A549 (cell line): Measurements from ENCODE around the gene ZBED1.
"Not testable (repeated sequence)": the region's sequence is repeated elsewhere in the genome, so short reads cannot be mapped to it uniquely, and the experiment has no call there.

Experiments
- CEBPB ChIP-seq, 2 experiments: fragments of >200 bp in 1 of 2; sonication (Bioruptor Twin) in 1 of 2; formaldehyde crosslinking in 1 of 2; IDR thresholded peaks; 2 replicates each; pipeline ENCODE4 v1.6.1; 2012 to 2016
- CHD4 ChIP-seq: fragments of 200-600 bp; sonication (generic); IDR thresholded peaks from 2 replicates; pipeline ENCODE4 v1.6.1; 2016; ENCODE audit warnings: antibody characterized with exemption, mild to moderate bottlenecking, borderline replicate concordance
- CTCF ChIP-seq: fragments of >200 bp; sonication (Bioruptor Twin); formaldehyde crosslinking; IDR thresholded peaks from 3 replicates; pipeline ENCODE4 v1.5.1; 2016
- FOSL2 ChIP-seq, 2 experiments: fragments of 450-650 bp in 1 of 2; fragments of >200 bp in 1 of 2; sonication (Bioruptor Twin) in 1 of 2; formaldehyde crosslinking; IDR thresholded peaks; 2 replicates each; pipeline versions ENCODE4 v1.5.0 to v1.6.1; 2016 to 2020; ENCODE audit warnings: mild to moderate bottlenecking in 1 of 2, moderate library complexity in 1 of 2
- POLR2A ChIP-seq: IDR thresholded peaks from 2 replicates; pipeline ENCODE4 v1.6.1; 2012; ENCODE audit warnings: mild to moderate bottlenecking, low read length
- RNF2 ChIP-seq: fragments of 200-600 bp; sonication (generic); IDR thresholded peaks from 2 replicates; pipeline ENCODE4 v1.6.1; 2016; ENCODE audit warnings: low read depth, mild to moderate bottlenecking, antibody characterized with exemption, moderate library complexity, borderline replicate concordance
- SREBF2 ChIP-seq: fragments of 450-650 bp; IDR thresholded peaks from 2 replicates; pipeline ENCODE4 v1.6.1; 2014; ENCODE audit warnings: mild to moderate bottlenecking, moderate library complexity

GRCh38 chrX:2469852-2470251 is 30.9 kb downstream of the ZBED1 start:
- 0 out of 2 replicates have a peak, but pooled peaks have one; percentile 42 for TF ChIP-seq CHD4
- TF ChIP-seq RNF2; CEBPB (IDR thresholded peaks at IDR 0.05); CTCF; SREBF2; POLR2A; FOSL2 (IDR thresholded peaks at IDR 0.05); FOSL2 (CRISPR knock-in tag; IDR thresholded peaks at IDR 0.05): not testable (repeated sequence)
